Caco-2 (cell line): ENCODE measurements around the gene CACNB2. TPM values are rescaled to one million over a fixed set of nuclear protein-coding genes. Genes with fewer than 3 reads are reported as not detected.
"Not testable (repeated sequence)": the region's sequence is repeated elsewhere in the genome, so short reads cannot be mapped to it uniquely, and the experiment has no call there.

Experiments used
- BruUV-seq: library from RNA; stranded (reverse); fragments of 400-500 nt; replicated peaks from 2 replicates; lab custom pipeline; 2021; lab: Mats Ljungman, UMichigan
- CTCF ChIA-PET: fragments of 300-600 bp; sonication (Branson Sonifier 250); formaldehyde crosslinking; loops from one replicate; lab custom pipeline; 2022; ENCODE audit warnings: antibody characterized with exemption; lab: Charles Lee
- POLR2A ChIA-PET: fragments of 300-600 bp; sonication (Branson Sonifier 250); formaldehyde crosslinking; loops from one replicate; lab custom pipeline; 2022; ENCODE audit warnings: antibody characterized with exemption; lab: Charles Lee
- DNase-seq, 2 experiments: peaks; one replicate each; pipeline versions ENCODE4 v3.0.0 to v3.0.0-alpha.2; 2020 to 2022
- H3K27me3 ChIP-seq: replicated peaks from 2 replicates; pipeline ENCODE4 v1.6.0; 2011; ENCODE audit warnings: low read length; ENCODE audit not compliant: control insufficient read depth, insufficient read depth
- H3K36me3 ChIP-seq: 2 replicates; pipeline ENCODE4 v1.5.1; 2011; ENCODE audit warnings: low read length; ENCODE audit not compliant: control insufficient read depth, insufficient read depth
- H3K4me1 ChIP-seq: fragments of 250-450 bp; sonication (Bioruptor Pico); 2 replicates; pipeline ENCODE4 v1.5.1; 2020; ENCODE audit warnings: mild to moderate bottlenecking
- H3K4me3 ChIP-seq: 2 replicates; pipeline ENCODE4 v1.5.1; 2011; ENCODE audit warnings: low read depth, mild to moderate bottlenecking, control low read depth, low read length
- H3K9me3 ChIP-seq: fragments of 250-450 bp; sonication (Bioruptor Pico); 2 replicates; pipeline ENCODE4 v1.5.1; 2020; ENCODE audit warnings: mild to moderate bottlenecking, moderate library complexity
- H3K27ac Mint-ChIP-seq: one replicate; pipeline ENCODE4 v1.8.0; 2022; ENCODE audit warnings: mixed read lengths; ENCODE audit not compliant: unreplicated experiment
- H3K27me3 Mint-ChIP-seq: one replicate; pipeline ENCODE4 v1.8.0; 2022; ENCODE audit warnings: mixed read lengths; ENCODE audit not compliant: insufficient read depth, unreplicated experiment
- H3K36me3 Mint-ChIP-seq: one replicate; pipeline ENCODE4 v1.8.0; 2022; ENCODE audit warnings: mild to moderate bottlenecking, mixed read lengths; ENCODE audit not compliant: insufficient read depth, unreplicated experiment
- H3K4me1 Mint-ChIP-seq: one replicate; pipeline ENCODE4 v1.8.0; 2022; ENCODE audit warnings: low read depth, mixed read lengths; ENCODE audit not compliant: unreplicated experiment
- H3K4me3 Mint-ChIP-seq: one replicate; pipeline ENCODE4 v1.8.0; 2022; ENCODE audit warnings: mild to moderate bottlenecking, moderate library complexity, mixed read lengths; ENCODE audit not compliant: unreplicated experiment
- H3K9me3 Mint-ChIP-seq: one replicate; pipeline ENCODE4 v1.8.0; 2022; ENCODE audit warnings: mixed read lengths; ENCODE audit not compliant: unreplicated experiment
- intact Hi-C: fragments of 100-400 bp; cut with micrococcal nuclease; formaldehyde crosslinking; loops from one replicate; pipeline ENCODE4 v1.10.0; 2022; ENCODE audit not compliant: unreplicated experiment
- total RNA-seq: library from RNA; stranded (reverse); gene quantifications from 2 replicates; pipeline ENCODE4 v1.2.3, GENCODE V29; 2022
- TF ChIP-seq, protein P1 (sequence below), 2 experiments: fragments of 200-600 bp in 1 of 2; IDR thresholded peaks; 1 replicate in 1 of 2; 2 replicates in 1 of 2; pipeline versions ENCODE4 v1.5.1 to v1.8.0; 2011 to 2022; ENCODE audit warnings: antibody characterized with exemption in 1 of 2, control low read depth in 1 of 2, inconsistent platforms in 1 of 2, low read depth in 1 of 2, low read length in 1 of 2, mild to moderate bottlenecking in 1 of 2, moderate library complexity in 1 of 2; ENCODE audit not compliant: insufficient read depth in 1 of 2, severe bottlenecking in 1 of 2, unreplicated experiment in 1 of 2

CACNB2 gene
- total RNA-seq, 1 experiment from 2014 or later, result 0.98 TPM

DNA sequence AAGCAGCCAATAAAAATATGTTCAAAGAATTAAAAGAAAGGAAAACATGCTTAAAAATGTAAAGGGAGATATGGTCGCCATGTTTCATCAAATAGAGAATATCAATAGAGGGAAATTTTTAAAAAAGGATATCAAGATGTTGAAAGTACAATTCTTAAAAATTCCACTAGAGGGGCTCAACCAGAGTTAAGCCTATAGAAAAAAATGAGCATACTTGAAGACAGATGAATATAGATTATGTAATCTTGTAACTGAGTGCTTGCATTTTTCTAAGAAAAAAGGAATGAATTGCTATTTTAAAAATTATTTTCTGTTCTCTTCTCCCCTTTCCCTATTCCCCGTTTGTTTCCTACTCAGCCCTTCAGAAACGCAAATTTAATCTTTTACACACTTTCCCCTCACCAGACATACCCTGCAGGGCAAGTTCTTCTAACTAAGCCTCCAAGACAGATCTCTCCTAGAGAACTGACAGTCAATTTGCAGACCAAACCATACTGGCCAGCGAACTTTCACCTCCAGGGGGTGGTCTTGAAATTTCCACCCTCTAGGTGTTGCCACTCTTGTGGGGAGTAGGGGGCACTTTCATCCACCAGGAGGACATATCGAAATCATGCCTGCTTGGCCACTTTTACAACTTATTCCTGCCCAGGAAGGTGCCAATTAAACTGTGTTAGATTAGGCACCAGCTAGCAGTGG is 443.5 kb downstream of the CACNB2 start:
- Histone ChIP-seq H3K9me3 (peaks cover 6% of the 10 kb centered on the region; the same call in 1 of the 2 replicates), H3K4me3 (no peak overlapping the region), H3K4me1 (no peaks in the 10 kb centered on the region), H3K27me3 (no peaks in the 10 kb centered on the region), H3K36me3 (peaks cover 1% of the 10 kb centered on the region; the same call in 1 of the 2 replicates)
- POLR2A ChIA-PET, result no interaction called here
- no TSS peak for BruUV-seq
- CTCF ChIA-PET, result no interaction called here
- Mint-ChIP-seq H3K27me3 (no peaks in the 10 kb centered on the region), H3K36me3 (peaks cover 33% of the 10 kb centered on the region), H3K9me3 (peaks cover 16% of the 10 kb centered on the region), H3K4me1 (no peaks in the 10 kb centered on the region), H3K4me3 (no peak overlapping the region), H3K27ac (no peak overlapping the region)
- intact Hi-C loops, result loop anchor here (2.0 kb wide), 1 partner anchor 67 kb away; the partner anchor contains the start of gene NSUN6
- no peak for DNase-seq
- TF ChIP-seq, protein P1, sequence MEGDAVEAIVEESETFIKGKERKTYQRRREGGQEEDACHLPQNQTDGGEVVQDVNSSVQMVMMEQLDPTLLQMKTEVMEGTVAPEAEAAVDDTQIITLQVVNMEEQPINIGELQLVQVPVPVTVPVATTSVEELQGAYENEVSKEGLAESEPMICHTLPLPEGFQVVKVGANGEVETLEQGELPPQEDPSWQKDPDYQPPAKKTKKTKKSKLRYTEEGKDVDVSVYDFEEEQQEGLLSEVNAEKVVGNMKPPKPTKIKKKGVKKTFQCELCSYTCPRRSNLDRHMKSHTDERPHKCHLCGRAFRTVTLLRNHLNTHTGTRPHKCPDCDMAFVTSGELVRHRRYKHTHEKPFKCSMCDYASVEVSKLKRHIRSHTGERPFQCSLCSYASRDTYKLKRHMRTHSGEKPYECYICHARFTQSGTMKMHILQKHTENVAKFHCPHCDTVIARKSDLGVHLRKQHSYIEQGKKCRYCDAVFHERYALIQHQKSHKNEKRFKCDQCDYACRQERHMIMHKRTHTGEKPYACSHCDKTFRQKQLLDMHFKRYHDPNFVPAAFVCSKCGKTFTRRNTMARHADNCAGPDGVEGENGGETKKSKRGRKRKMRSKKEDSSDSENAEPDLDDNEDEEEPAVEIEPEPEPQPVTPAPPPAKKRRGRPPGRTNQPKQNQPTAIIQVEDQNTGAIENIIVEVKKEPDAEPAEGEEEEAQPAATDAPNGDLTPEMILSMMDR (IDR thresholded peaks at IDR 0.05; ENCODE audit: insufficient read depth in 1 of 2, low read depth in 1 of 2, low read length in 1 of 2, severe bottlenecking in 1 of 2, unreplicated experiment in 1 of 2), result peak; percentile 39 to 47

DNA sequence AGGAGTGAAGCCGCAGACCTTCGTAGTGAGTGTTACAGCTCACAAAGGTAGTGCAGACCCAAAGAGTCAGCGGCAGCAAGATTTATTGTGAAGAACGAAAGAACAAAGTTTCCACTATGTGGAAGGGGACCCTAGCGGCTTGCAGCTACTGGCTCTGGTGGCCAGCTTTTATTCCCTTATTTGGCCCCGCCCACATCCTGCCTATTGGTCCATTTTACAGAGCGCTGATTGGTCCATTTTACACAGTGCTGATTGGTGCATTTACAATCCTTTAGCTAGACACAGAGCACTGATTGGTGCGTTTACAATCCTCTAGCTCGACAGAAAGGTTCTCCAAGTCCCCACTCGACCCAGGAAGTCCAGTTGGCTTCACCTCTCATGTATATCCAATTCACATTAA is 446.4 kb downstream of the CACNB2 start:
- H3K9me3 ChIP-seq, H3K4me1 ChIP-seq, CTCF ChIA-PET, H3K4me1 Mint-ChIP-seq, H3K4me3 ChIP-seq, H3K27ac Mint-ChIP-seq, BruUV-seq, H3K36me3 ChIP-seq, H3K9me3 Mint-ChIP-seq, DNase-seq, H3K27me3 Mint-ChIP-seq, H3K4me3 Mint-ChIP-seq, H3K27me3 ChIP-seq, intact Hi-C loops: not testable (repeated sequence)
- POLR2A ChIA-PET, result interaction anchor here (1.1 kb wide), 1 partner anchor 64 kb away, joined by 3 read pairs; no protein-coding TSS in a partner anchor
- H3K36me3 Mint-ChIP-seq, result peaks cover 11% of the 10 kb centered on the region

DNA sequence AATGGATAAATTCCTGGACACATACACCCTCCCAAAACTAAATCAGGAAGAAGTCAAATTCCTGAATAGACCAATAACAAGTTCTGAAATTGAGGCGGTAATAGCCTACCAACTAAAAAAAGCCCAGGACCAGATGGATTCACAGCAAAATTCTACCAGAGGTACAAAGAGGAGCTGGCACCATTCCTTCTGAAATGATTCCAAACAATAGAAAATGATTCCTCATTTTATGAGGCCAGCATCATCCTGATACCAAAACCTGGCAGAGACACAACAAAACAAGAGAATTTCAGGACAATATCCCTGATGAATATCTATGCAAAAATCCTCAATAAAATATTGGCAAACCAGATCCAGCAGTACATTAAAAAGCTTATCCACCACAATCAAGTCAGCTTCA is 450.9 kb downstream of the CACNB2 start:
- H3K9me3 Mint-ChIP-seq, H3K27me3 Mint-ChIP-seq, H3K9me3 ChIP-seq, POLR2A ChIA-PET, H3K4me3 ChIP-seq, CTCF ChIA-PET, H3K27me3 ChIP-seq, H3K36me3 ChIP-seq, H3K27ac Mint-ChIP-seq, H3K4me1 Mint-ChIP-seq, BruUV-seq, H3K4me1 ChIP-seq, DNase-seq, H3K4me3 Mint-ChIP-seq, intact Hi-C loops: not testable (repeated sequence)
- H3K36me3 Mint-ChIP-seq, result peaks cover 15% of the 10 kb centered on the region

Other genes starting within 250 kb of the CACNB2 start
- not detected in 2 replicates for gene SLC39A12, start 188.5 kb upstream of the CACNB2 start, total RNA-seq